PFSK-1 (cell line): ENCODE data around the gene HCFC1.

ENCODE experiments used
- FOXP2 ChIP-seq: optimal IDR thresholded peaks from 2 replicates; pipeline ENCODE3; 2011; ENCODE audit warnings: borderline replicate concordance, control low read depth, inconsistent platforms; ENCODE audit not compliant: insufficient read depth; ENCODE audit errors: extremely low read length, extremely low read depth
- POLR2AphosphoS5 ChIP-seq: IDR thresholded peaks from 2 replicates; pipeline ENCODE4 v1.6.1; 2012; ENCODE audit warnings: low read depth, mild to moderate bottlenecking, control low read depth, low read length, moderate library complexity
- REST ChIP-seq, 2 experiments: IDR thresholded peaks; 2 replicates each; pipeline versions ENCODE4 v1.6.1 to v1.8.0; 2011 to 2012; ENCODE audit warnings: low read depth in 2 of 2, low read length in 2 of 2, control low read depth in 1 of 2, inconsistent platforms in 1 of 2, mild to moderate bottlenecking in 1 of 2, moderate library complexity in 1 of 2; ENCODE audit not compliant: insufficient read depth in 1 of 2
- SIN3A ChIP-seq: IDR thresholded peaks from 2 replicates; pipeline ENCODE4 v1.6.1; 2012; ENCODE audit warnings: mild to moderate bottlenecking, low read length, moderate library complexity, borderline replicate concordance; ENCODE audit not compliant: insufficient read depth
- TAF1 ChIP-seq: IDR thresholded peaks from 2 replicates; pipeline ENCODE4 v1.6.1; 2012; ENCODE audit warnings: low read length, control low read depth, borderline replicate concordance; ENCODE audit not compliant: insufficient read depth

Gene HCFC1

GRCh38 chrX:153924149-153924861 is 47.3 kb downstream of the HCFC1 start:
- TF ChIP-seq TAF1 (no peak), SIN3A (no peak), FOXP2 (no peak)

- TF ChIP-seq TAF1, result no peak
Measured at GRCh38 chrX:153922932-153923857, 48.4 kb downstream of the HCFC1 start.

- no peak for TF ChIP-seq TAF1
Measured at GRCh38 chrX:153921511-153922446, 49.8 kb downstream of the HCFC1 start.

GRCh38 chrX:153921070-153921469 is 50.5 kb downstream of the HCFC1 start:
- no peak for TF ChIP-seq POLR2AphosphoS5

- TF ChIP-seq REST (IDR thresholded peaks at IDR 0.05; ENCODE audit: insufficient read depth in 1 of 2, low read depth in 2 of 2, low read length in 2 of 2), result no peak
- no peak for TF ChIP-seq TAF1
- no peak for TF ChIP-seq FOXP2
- no peak for TF ChIP-seq POLR2AphosphoS5
- no peak for TF ChIP-seq SIN3A
Measured at GRCh38 chrX:153920546-153920945, 51.1 kb downstream of the HCFC1 start.

GRCh38 chrX:153919281-153919680 is 52.3 kb downstream of the HCFC1 start:
- TF ChIP-seq FOXP2 (no peak), REST (IDR thresholded peaks at IDR 0.05; ENCODE audit: insufficient read depth in 1 of 2, low read depth in 2 of 2, low read length in 2 of 2) (no peak), SIN3A (no peak), POLR2AphosphoS5 (no peak), TAF1 (no peak)

GRCh38 chrX:153917869-153918268 is 53.7 kb downstream of the HCFC1 start:
- TF ChIP-seq TAF1 (no peak), SIN3A (no peak), POLR2AphosphoS5 (no peak), REST (IDR thresholded peaks at IDR 0.05; ENCODE audit: insufficient read depth in 1 of 2, low read depth in 2 of 2, low read length in 2 of 2) (no peak), FOXP2 (no peak)
